ENCODE data around the gene DAD1.

DAD1 gene

DNA sequence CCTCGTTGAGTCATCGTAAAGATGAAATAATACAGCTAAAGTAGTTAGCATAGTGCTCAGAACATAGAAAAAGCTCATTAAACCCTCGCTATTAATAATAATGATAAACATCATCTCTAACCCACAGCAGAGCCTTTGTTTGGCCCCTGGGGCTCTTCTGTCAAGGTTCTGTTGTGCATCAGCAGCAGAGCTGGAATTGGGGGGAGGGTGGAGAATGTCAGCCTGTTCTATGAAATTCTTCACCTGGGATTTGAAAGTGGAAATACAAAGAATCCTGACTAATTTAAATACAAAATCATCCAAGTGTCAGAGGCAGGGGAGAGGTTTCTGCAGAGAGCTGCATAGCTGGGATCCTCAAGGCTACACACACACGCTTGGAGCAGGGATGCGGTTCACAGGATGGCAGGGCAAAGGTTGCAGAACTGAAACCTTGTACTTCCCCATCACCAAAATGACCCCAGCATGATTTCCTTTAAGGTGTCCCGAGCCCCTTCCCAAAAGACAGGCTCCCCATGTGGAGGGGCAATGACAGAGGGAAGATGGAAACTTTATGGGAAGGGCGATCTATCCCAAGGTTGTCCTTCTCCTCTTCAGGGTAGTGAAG lies 71.8 kb downstream of the DAD1 start:
- no peak for DNase-seq (ENCODE audit: low read depth in 2 of 2)

DNA sequence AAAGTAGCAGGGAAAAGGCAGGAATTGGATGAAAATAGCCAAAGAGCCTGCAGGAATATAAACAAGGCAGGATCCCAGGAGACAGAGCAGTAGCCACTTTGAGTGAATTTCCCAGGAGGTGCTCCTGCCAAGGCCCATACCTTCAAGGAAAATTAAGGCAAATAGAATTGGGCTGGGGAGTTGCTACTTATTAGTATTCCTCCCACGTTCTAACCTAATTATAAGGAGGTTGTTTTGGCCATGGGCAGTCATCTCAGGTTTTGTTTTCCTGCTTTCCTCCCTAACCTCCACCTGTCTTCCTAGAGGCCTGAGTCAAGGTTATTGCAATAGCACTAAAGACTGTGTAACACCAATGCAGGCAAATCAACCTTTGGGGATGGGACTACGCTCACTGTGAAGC lies 73.1 kb downstream of the DAD1 start:
- no peak for DNase-seq (ENCODE audit: low read depth in 2 of 2)
